Measurements from ENCODE around the gene MSN.
"Not testable (repeated sequence)": the region's sequence is repeated elsewhere in the genome, so short reads cannot be mapped to it uniquely, and the experiment has no call there.

Gene MSN

DNA sequence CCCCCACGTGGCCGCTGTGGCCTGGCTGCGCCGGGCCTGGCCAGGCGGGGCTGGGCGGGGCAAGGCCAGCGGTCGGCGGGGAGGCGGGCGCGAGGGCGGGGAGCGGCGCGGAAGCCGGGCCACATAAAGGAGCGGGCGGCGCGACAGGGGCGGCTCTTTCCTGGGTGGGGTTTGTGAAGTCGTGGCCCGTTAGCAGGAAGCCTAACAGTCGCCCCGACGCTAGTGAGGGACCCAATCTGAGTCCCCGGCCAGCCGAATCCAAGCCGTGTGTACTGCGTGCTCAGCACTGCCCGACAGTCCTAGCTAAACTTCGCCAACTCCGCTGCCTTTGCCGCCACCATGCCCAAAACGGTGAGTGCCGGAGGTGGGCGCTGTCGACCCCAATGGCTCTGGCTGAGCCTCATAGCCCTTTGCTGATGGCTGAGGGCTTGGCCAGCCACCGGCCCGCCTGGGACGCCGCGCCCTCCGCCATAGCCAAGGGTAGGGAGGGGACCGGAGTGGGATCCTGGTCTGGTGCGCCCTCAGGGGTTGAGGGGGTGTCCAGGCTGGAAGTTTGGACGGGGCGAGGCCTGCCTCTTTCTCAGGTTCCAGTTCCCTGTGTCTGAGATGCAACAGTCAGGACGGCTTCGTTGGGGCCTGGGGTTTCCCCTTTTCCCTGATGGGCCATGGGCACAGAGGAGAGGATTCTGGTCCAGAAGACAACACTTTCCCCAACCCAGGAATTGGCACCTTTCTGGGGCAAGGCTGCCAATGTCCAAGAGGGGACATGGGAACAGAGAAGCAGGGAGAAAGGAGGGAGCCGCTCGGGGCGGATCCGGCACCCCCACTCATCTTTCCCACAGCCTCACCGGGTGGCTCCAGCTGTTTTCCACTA is at the start of gene MSN:
TSS of gene MSN (plus strand) at position 152 of the 874 bp plus-strand sequence. CDS start at position 340, 188 bp downstream.
- in situ Hi-C loops (cut with MboI; ENCODE audit: low pct_unique_long_range_greater_than_20kb, low sequenced_read_pairs), result no loop called here
- peak; percentile 73 for DNase-seq

GRCh38 chrX:65620096-65620705 is 47.3 kb upstream of the MSN start:
- in situ Hi-C loops (cut with MboI; ENCODE audit: low pct_unique_long_range_greater_than_20kb, low sequenced_read_pairs); DNase-seq: not testable (repeated sequence)

DNA sequence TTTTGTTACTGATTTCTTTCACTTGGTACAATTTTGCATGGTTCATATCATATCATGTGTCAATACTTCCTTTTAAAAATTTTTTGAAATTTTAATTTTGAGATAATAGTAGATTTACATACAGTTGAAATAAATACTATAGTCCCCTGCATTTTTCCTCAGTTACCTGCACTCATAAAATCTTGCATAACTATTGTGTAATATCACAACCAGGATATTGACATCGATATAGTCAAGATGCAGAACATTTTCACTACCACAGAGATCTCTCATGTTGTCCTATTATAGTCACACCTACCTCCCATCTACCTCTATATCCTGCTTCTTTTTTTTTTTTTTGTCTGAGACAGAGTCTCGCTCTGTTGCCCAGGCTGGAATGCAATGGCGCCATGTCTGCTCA is 36.7 kb upstream of the MSN start:
- in situ Hi-C loops (cut with MboI; ENCODE audit: low pct_unique_long_range_greater_than_20kb, low sequenced_read_pairs), result no loop called here
- no peak for DNase-seq

DNA sequence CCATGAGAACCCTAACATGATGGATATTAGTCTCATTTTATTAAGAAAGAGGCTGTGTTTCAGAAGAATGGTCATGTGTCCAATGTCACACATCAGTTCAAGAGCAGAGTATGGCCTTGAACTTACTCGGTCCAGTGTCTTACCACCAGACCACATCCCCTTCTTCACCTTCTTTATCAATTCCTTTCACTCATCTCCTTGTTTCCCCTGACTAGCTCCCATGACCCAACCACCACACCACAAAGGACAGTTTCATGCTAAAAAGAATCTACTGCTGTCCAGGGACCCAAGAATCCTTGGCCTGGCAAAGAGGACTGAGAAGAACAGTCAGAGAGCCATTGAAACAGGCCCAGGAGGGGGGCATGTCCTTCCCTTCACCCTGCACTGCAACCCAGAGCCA is 33.6 kb upstream of the MSN start:
- in situ Hi-C loops (cut with MboI; ENCODE audit: low pct_unique_long_range_greater_than_20kb, low sequenced_read_pairs), result no loop called here
- no peak for DNase-seq

DNA sequence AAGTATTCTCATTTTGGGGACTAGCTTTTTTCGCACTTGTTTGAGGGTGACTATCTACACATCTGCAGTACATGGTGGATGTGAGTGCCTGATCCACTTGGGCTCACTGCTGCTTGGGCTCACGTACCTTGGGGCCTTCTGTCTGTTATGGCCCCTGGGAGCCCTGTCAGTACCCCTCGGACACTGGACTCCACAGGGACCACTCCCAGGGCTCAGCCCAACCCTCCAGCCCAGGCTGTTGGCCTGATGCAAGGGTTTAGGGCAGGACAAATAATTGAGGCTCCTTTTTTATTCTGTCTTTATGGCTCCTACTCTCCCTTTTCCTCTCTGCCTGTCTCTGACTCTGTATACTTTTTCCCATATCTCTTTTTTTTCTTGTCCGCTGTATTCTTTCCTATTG is 32.7 kb upstream of the MSN start:
- in situ Hi-C loops (cut with MboI; ENCODE audit: low pct_unique_long_range_greater_than_20kb, low sequenced_read_pairs), result no loop called here
- DNase-seq, result no peak

- DNase-seq, result no peak
- in situ Hi-C loops (cut with MboI; ENCODE audit: low pct_unique_long_range_greater_than_20kb, low sequenced_read_pairs), result no loop called here
Measured at GRCh38 chrX:65635378-65635777, 32.1 kb upstream of the MSN start.

- in situ Hi-C loops (cut with MboI; ENCODE audit: low pct_unique_long_range_greater_than_20kb, low sequenced_read_pairs), result no loop called here
- DNase-seq, result no peak
Measured at GRCh38 chrX:65635822-65636221, 31.6 kb upstream of the MSN start.

GRCh38 chrX:65636261-65636660 is 31.2 kb upstream of the MSN start:
- DNase-seq; in situ Hi-C loops (cut with MboI; ENCODE audit: low pct_unique_long_range_greater_than_20kb, low sequenced_read_pairs): not testable (repeated sequence)

- DNase-seq, result no peak
- in situ Hi-C loops (cut with MboI; ENCODE audit: low pct_unique_long_range_greater_than_20kb, low sequenced_read_pairs), result no loop called here
Measured at GRCh38 chrX:65637335-65637734, 30.1 kb upstream of the MSN start.

- in situ Hi-C loops (cut with MboI; ENCODE audit: low pct_unique_long_range_greater_than_20kb, low sequenced_read_pairs), result no loop called here
- peak; percentile 45 for DNase-seq
Measured at GRCh38 chrX:65642914-65643491, 24.5 kb upstream of the MSN start.

DNA sequence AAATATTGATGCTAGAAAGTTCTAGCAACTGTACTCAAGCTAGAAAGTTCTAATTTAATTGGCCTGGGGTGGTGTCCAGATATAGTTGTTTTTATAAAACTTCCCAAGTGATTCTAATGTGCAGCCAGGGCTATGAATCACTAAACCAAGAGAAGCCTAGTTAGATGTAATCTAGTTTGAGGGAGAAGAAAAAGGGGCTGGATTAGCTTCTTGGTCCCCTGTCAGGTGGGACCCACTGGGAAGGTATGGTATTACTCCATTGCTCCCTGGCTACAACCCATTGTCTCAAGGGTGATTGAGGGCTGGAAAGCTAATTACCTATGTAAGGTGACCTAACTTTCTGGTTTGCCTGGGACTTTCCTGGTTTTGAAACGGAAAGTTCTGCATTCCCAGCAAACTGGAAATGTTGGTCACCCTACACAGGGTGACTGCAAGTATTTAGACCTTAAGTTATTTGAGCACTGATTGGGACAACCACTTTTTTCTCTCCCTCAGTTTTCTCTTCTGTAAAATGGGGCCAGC is 23.9 kb upstream of the MSN start:
- in situ Hi-C loops (cut with MboI; ENCODE audit: low pct_unique_long_range_greater_than_20kb, low sequenced_read_pairs), result no loop called here

DNA sequence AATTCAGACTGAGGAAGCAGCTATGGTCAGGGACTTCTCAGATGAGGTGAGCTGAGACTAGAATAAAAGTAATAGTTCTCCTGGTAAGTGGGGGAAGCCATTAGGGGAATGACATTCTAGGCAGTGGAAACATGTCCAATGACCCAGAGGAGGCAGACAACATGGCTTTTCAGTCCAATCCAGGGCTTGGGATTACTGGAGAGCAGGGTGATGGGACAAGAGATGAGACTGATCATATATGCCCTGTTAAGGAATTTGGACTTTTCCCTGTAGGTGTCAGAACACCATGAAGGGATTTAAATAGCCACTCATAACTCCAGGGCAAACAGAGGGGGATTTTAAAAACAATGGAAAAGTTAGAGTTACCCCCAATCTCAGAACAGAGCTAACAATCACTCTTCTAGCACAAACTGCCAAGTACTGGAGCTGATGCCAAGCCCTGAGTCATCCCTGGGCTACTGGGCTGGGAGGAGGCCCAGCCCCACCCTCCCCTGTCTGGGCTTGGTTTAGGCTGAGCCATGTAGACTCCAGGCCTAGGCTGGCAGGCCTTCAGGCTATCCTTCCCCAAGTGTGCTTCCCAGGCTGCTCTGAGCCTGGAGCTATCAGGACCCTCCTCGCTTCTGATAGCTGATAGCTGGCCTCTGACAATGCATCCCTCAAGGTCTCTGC is 22.7 kb upstream of the MSN start:
- in situ Hi-C loops (cut with MboI; ENCODE audit: low pct_unique_long_range_greater_than_20kb, low sequenced_read_pairs), result no loop called here
- peak; percentile 33 for DNase-seq

More for the DNA sequence above, 23.9 kb upstream of the MSN start:
- no peak for DNase-seq

- in situ Hi-C loops (cut with MboI; ENCODE audit: low pct_unique_long_range_greater_than_20kb, low sequenced_read_pairs), result no loop called here
- DNase-seq, result no peak
Measured at GRCh38 chrX:65647801-65648200, 19.7 kb upstream of the MSN start.

GRCh38 chrX:65652098-65652497 is 15.4 kb upstream of the MSN start:
- DNase-seq, result no peak
- in situ Hi-C loops (cut with MboI; ENCODE audit: low pct_unique_long_range_greater_than_20kb, low sequenced_read_pairs), result no loop called here

DNA sequence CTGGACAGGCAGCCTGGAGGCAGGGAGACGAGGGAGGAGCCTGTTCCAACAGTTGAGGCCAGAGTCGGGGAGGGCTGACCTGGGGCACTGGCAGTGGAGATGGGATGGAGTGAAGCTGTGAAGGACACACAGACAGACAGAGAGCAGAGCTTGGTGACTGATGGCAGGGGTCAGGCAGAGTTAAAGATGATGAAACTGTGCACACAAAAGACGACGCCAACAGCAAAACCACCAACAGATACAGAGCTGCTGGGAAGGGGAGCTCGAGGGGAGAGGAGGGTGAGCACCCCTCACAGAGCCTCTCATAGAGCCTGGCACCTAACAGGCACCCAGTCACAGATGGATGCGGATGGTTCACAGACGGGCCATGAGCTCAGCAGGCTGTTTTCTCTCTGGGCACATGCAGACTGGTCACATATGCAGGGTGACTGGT is 10.4 kb upstream of the MSN start:
- DNase-seq; in situ Hi-C loops (cut with MboI; ENCODE audit: low pct_unique_long_range_greater_than_20kb, low sequenced_read_pairs): not testable (repeated sequence)

DNA sequence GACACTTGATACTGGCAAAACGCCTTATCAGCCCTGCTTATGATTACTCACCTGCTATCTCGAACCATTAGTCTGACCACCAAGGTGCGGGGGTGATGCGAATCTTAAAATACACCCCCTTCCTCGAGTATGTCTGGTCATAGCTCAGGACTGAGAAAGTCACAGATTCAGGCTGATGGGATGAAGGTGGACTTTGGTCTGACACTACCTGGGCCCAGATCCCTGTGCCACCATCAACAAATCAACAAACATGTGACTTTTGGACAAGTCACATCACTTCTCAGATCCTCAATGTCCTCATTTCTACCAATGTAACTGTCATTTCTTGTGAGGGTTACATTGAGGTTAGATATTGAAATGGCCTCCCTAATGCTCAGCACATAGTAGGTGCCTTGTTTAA is 9.8 kb upstream of the MSN start:
- DNase-seq, result no peak
- in situ Hi-C loops (cut with MboI; ENCODE audit: low pct_unique_long_range_greater_than_20kb, low sequenced_read_pairs), result no loop called here

GRCh38 chrX:65658229-65658628 is 9.2 kb upstream of the MSN start:
- no peak for DNase-seq
- in situ Hi-C loops (cut with MboI; ENCODE audit: low pct_unique_long_range_greater_than_20kb, low sequenced_read_pairs), result no loop called here

- DNase-seq, result peak; percentile 41
Measured at GRCh38 chrX:65667157-65667502, 324 bp upstream of the MSN start.

More at GRCh38 chrX:65667157-65667502, 324 bp upstream of the MSN start:
- in situ Hi-C loops (cut with MboI; ENCODE audit: low pct_unique_long_range_greater_than_20kb, low sequenced_read_pairs), result no loop called here

All from KBM-7 (cell line).